Measurements from ENCODE around the gene PSMD6.

DNA sequence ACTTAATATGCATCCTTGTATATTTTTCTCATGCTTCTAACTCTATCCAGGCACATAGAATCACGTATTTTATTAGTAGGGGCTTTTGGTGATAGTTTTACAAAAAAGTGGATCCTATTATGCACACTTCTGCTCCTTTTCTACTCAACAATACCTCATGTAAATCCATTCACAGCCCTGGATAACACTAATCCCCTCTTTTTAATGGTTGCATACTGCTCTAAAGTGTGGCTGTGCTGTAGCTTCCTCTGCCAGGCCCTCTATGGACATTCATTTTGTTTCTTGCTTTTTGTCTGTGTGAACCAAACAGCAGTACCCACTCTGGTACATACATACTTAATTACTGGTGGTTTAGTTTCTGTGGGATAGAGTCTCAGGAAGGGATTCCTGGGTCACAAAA lies 59.8 kb downstream of the PSMD6 start:
- TF ChIP-seq, protein P1, sequence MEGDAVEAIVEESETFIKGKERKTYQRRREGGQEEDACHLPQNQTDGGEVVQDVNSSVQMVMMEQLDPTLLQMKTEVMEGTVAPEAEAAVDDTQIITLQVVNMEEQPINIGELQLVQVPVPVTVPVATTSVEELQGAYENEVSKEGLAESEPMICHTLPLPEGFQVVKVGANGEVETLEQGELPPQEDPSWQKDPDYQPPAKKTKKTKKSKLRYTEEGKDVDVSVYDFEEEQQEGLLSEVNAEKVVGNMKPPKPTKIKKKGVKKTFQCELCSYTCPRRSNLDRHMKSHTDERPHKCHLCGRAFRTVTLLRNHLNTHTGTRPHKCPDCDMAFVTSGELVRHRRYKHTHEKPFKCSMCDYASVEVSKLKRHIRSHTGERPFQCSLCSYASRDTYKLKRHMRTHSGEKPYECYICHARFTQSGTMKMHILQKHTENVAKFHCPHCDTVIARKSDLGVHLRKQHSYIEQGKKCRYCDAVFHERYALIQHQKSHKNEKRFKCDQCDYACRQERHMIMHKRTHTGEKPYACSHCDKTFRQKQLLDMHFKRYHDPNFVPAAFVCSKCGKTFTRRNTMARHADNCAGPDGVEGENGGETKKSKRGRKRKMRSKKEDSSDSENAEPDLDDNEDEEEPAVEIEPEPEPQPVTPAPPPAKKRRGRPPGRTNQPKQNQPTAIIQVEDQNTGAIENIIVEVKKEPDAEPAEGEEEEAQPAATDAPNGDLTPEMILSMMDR (IDR thresholded peaks at IDR 0.05) = no peak
- TF ChIP-seq POLR2A (IDR thresholded peaks at IDR 0.05) (no peak), EP300 (IDR thresholded peaks at IDR 0.05) (no peak)
